Smooth muscle cell (in vitro differentiated cells): ENCODE results near the gene PTPRO. TPM values are rescaled to one million over a fixed set of nuclear protein-coding genes. Genes with fewer than 3 reads are reported as not detected.

Experiments
- DNase-seq: peaks from one replicate; lab custom pipeline; 2025; ENCODE audit not compliant: unreplicated experiment; lab: John Stamatoyannopoulos, UW
- H2AFZ ChIP-seq: fragments of 200-600 bp; sonication (generic); 2 replicates; pipeline ENCODE4 v1.6.0; 2016; ENCODE audit warnings: antibody characterized with exemption, low read depth, mild to moderate bottlenecking
- H3F3A ChIP-seq: fragments of 200-600 bp; sonication (generic); 2 replicates; pipeline ENCODE4 v1.6.0; 2017; ENCODE audit warnings: antibody characterized with exemption, low read depth
- H3K27ac ChIP-seq: fragments of 200-600 bp; sonication (generic); 2 replicates; pipeline ENCODE4 v1.5.1; 2016; ENCODE audit warnings: low read depth, mild to moderate bottlenecking
- H3K27me3 ChIP-seq: fragments of 200-600 bp; sonication (generic); 2 replicates; pipeline ENCODE4 v1.6.1; 2016; ENCODE audit warnings: low read depth, mild to moderate bottlenecking
- H3K36me3 ChIP-seq: fragments of 200-600 bp; sonication (generic); 2 replicates; pipeline ENCODE4 v1.5.1; 2016; ENCODE audit warnings: low read depth
- H3K4me1 ChIP-seq: fragments of 200-600 bp; sonication (generic); 2 replicates; pipeline ENCODE4 v1.5.1; 2016; ENCODE audit warnings: low read depth
- H3K4me2 ChIP-seq: fragments of 200-600 bp; sonication (generic); 2 replicates; pipeline ENCODE4 v1.6.0; 2016; ENCODE audit warnings: mild to moderate bottlenecking
- H3K4me3 ChIP-seq: fragments of 200-600 bp; sonication (generic); 2 replicates; pipeline ENCODE4 v1.5.1; 2016; ENCODE audit warnings: mild to moderate bottlenecking
- H3K79me2 ChIP-seq: fragments of 200-600 bp; sonication (generic); 2 replicates; pipeline ENCODE4 v1.6.0; 2016; ENCODE audit warnings: low read depth, mild to moderate bottlenecking
- H3K9ac ChIP-seq: fragments of 200-600 bp; sonication (generic); 2 replicates; pipeline ENCODE4 v1.6.0; 2016; ENCODE audit warnings: low read depth
- H3K9me3 ChIP-seq: fragments of 200-600 bp; sonication (generic); replicated peaks from 2 replicates; pipeline ENCODE4 v1.5.1; 2016; ENCODE audit warnings: low read depth
- H4K20me1 ChIP-seq: fragments of 200-600 bp; sonication (generic); 2 replicates; pipeline ENCODE4 v1.6.0; 2016; ENCODE audit warnings: low read depth
- WGBS: methylation state at CpG from one replicate; pipeline ENCODE4 v1.1.7; 2016; ENCODE audit warnings: low lambda C conversion rate; 5-methylcytosine and 5-hydroxymethylcytosine counted together
- polyA plus RNA-seq: library from polyadenylated mRNA; unstranded; fragments of >200 nt; fragmentation: Nextera tagmentation; extraction: Ambion mirVana; gene quantifications from 2 replicates; pipeline ENCODE4 v1.2.1, GENCODE V29; 2016
- total RNA-seq: library from RNA; depleted of rRNA; stranded (reverse); fragments of >200 nt; gene quantifications from 2 replicates; pipeline ENCODE4 v1.2.3, GENCODE V29; 2014
- TF ChIP-seq, protein P1 (sequence below): fragments of 200-600 bp; sonication (generic); IDR thresholded peaks from 2 replicates; pipeline ENCODE4 v1.5.1; 2017; ENCODE audit warnings: borderline replicate concordance, mild to moderate bottlenecking, antibody characterized with exemption; ENCODE audit not compliant: insufficient read depth, poor library complexity, severe bottlenecking

The PTPRO gene
- total and polyA plus RNA-seq, 2 experiments from 2014 or later: not detected

DNA sequence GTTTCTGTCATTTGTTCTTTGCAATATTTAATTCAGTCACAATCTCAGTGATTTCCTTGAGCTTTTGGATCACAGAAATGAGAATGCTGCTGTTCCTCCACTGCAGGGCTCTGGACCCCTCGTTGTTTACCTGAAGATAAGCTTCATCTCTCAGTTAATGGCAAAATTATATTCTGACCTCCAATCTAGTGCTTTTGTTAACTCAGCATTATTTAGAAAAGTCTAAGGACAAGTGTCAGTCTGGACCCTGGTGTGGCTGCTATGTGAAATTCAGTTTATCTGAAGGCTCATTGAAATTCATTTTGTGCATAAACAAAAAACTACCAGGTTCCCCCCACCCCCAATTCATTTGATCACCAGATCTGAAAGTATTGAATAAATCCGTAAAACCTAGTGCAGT, 84.7 kb downstream of the PTPRO start:
- no peak overlapping the region for H3K27ac ChIP-seq
- H3K4me2 ChIP-seq: no peak overlapping the region
- 77% methylated on average over 2 of the region's 2 CpGs for whole genome bisulfite sequencing
- H3K9me3 ChIP-seq: no peaks in the 10 kb centered on the region
- TF ChIP-seq, protein P1, sequence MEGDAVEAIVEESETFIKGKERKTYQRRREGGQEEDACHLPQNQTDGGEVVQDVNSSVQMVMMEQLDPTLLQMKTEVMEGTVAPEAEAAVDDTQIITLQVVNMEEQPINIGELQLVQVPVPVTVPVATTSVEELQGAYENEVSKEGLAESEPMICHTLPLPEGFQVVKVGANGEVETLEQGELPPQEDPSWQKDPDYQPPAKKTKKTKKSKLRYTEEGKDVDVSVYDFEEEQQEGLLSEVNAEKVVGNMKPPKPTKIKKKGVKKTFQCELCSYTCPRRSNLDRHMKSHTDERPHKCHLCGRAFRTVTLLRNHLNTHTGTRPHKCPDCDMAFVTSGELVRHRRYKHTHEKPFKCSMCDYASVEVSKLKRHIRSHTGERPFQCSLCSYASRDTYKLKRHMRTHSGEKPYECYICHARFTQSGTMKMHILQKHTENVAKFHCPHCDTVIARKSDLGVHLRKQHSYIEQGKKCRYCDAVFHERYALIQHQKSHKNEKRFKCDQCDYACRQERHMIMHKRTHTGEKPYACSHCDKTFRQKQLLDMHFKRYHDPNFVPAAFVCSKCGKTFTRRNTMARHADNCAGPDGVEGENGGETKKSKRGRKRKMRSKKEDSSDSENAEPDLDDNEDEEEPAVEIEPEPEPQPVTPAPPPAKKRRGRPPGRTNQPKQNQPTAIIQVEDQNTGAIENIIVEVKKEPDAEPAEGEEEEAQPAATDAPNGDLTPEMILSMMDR: no peak
- H3K36me3 ChIP-seq: no peaks in the 10 kb centered on the region
- H4K20me1 ChIP-seq: no peaks in the 10 kb centered on the region
- H3K4me1 ChIP-seq: no peaks in the 10 kb centered on the region
- H3K27me3 ChIP-seq: no peaks in the 10 kb centered on the region
- H3F3A ChIP-seq: no peaks in the 10 kb centered on the region
- H3K4me3 ChIP-seq: no peak overlapping the region
- H2AFZ ChIP-seq: no peak overlapping the region
- no peak for DNase-seq
- no peak overlapping the region for H3K9ac ChIP-seq
- H3K79me2 ChIP-seq: no peaks in the 10 kb centered on the region

DNA sequence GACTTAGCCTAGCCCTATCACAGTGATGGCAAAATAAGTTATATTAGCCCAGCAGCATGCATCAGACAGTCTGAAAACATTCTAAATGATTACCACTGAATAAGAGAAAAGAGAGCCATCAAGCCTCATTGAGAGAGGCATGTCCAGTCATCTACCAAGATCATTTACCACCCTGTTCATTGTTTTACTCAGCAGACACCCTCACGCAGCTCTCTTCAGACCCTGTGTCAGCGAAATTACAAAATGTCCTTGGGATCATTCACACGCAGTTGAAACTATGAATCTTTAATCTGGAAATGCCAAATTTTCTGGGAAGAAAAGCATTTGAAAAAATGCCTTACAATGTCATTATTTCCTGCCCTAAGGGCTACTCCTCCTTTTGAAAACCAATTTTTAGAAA, 89.5 kb downstream of the PTPRO start:
- Histone ChIP-seq H2AFZ (no peak overlapping the region), H3K79me2 (no peaks in the 10 kb centered on the region), H3K36me3 (no peaks in the 10 kb centered on the region), H3K27ac (no peak overlapping the region), H3F3A (no peaks in the 10 kb centered on the region), H3K4me1 (no peaks in the 10 kb centered on the region), H3K9ac (no peak overlapping the region), H3K27me3 (no peaks in the 10 kb centered on the region), H3K4me2 (no peak overlapping the region), H3K9me3 (no peaks in the 10 kb centered on the region), H4K20me1 (no peaks in the 10 kb centered on the region), H3K4me3 (no peak overlapping the region)
- 83% methylated on average over 3 of the region's 3 CpGs for WGBS
- TF ChIP-seq, protein P1: no peak
- DNase-seq: no peak

DNA sequence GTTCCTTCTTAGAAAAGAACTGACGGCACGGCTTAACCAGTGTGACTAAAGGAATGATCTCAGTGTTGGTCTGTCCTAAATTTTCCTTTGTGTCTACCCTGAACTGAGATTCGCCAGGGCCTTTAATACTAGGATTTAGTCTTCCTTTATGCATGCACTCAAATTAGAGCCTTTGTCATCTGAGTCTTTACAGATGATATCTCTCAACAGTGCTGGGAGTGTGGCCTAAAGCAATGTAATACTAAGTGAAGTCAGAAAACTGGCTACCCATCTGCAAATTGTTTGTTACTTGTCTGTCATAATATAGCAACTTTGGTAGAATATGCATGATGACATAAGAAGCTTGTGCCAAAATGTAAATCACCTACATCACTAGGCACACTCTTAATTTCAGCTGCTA, 95.4 kb downstream of the PTPRO start:
- Histone ChIP-seq H3K27ac (no peak overlapping the region), H3K4me2 (no peak overlapping the region), H2AFZ (no peak overlapping the region), H3K9ac (no peak overlapping the region), H4K20me1 (no peaks in the 10 kb centered on the region), H3K9me3 (no peaks in the 10 kb centered on the region), H3K27me3 (no peaks in the 10 kb centered on the region), H3K36me3 (no peaks in the 10 kb centered on the region), H3K79me2 (no peaks in the 10 kb centered on the region), H3K4me3 (no peak overlapping the region), H3K4me1 (no peaks in the 10 kb centered on the region), H3F3A (no peaks in the 10 kb centered on the region)
- no peak for DNase-seq
- 82% methylated on average over 3 of the region's 3 CpGs for WGBS
- TF ChIP-seq, protein P1: no peak

DNA sequence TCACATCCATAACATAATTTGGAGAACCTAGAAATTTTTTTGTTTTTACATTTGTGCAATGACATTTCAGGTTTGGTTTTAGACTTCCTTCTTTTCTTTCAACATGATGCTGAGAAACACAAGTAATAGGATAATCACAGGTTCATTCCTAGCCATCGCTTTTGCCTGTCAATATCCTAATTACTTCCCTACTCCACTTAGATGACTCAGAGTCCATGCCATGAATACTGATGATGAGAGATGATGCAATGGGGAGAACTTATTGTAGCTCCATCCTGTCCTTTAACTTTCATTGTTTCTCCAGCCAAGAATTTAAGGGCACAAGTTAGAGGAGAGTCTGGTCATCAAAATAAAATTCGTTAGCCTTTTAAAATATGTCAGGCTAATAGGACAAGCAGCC, 101.3 kb downstream of the PTPRO start:
- H4K20me1 ChIP-seq: no peaks in the 10 kb centered on the region
- no peak overlapping the region for H3K4me3 ChIP-seq
- no peaks in the 10 kb centered on the region for H3K9me3 ChIP-seq
- no peak overlapping the region for H3K4me2 ChIP-seq
- H3K27me3 ChIP-seq: no peaks in the 10 kb centered on the region
- H3K27ac ChIP-seq: no peak overlapping the region
- no peaks in the 10 kb centered on the region for H3K36me3 ChIP-seq
- 58% methylated on average over 2 of the region's 2 CpGs for WGBS
- H3K79me2 ChIP-seq: no peaks in the 10 kb centered on the region
- no peak for DNase-seq
- no peak overlapping the region for H3K9ac ChIP-seq
- no peak overlapping the region for H2AFZ ChIP-seq
- H3K4me1 ChIP-seq: no peaks in the 10 kb centered on the region
- no peaks in the 10 kb centered on the region for H3F3A ChIP-seq
- TF ChIP-seq, protein P1: no peak
